ENCODE results near the gene PCNA. TPM values are rescaled to one million over a fixed set of nuclear protein-coding genes. Genes with fewer than 3 reads are reported as not detected.

Gene PCNA
- total and polyA plus RNA-seq, 2 of the 4 experiments (the other 2 are of a cell fraction) = 155 to 213 TPM

DNA sequence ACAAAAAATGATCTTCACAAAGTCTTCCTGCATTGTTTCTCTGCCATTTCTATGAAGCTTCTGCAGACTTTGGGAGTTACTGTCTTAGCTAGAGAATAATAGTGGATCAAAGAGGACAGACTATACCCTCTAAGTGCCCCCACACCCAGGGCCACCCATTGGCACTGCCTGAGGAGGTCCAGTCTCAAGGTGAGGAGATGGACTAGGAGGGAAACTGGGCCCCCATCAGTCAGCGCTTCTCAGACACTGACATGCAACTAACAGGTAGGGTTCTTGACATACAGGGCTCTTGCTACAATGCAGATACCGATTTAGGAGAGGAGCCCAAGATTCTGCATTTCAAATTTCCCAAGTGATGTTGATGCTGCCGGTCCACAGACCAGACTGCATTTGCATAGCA, 24.3 kb downstream of the PCNA start:
- no peak overlapping the region for H4K91ac ChIP-seq (ENCODE audit: insufficient read depth, low read depth, low read length)
- no peak overlapping the region for H3K56ac ChIP-seq (ENCODE audit: extremely low read depth, insufficient read depth, low read length)
- POLR2A ChIA-PET (ENCODE audit: unreplicated experiment) = no interaction called here
- H3K23ac ChIP-seq (ENCODE audit: low read depth, low read length) = no peak overlapping the region
- H4K8ac ChIP-seq (ENCODE audit: low read depth in 2 of 2, low read length in 2 of 2) = no peak overlapping the region
- H2BK120ac ChIP-seq (ENCODE audit: low read depth, low read length) = no peak overlapping the region
- peaks cover 2% of the 10 kb centered on the region; the same call in 1 of the 2 replicates for H4K20me1 ChIP-seq (ENCODE audit: insufficient read depth, low read length)
- BruUV-seq (replicated peaks) = no TSS peak
- H3K4me2 ChIP-seq (ENCODE audit: low read depth, low read length) = no peak overlapping the region
- H3K18ac ChIP-seq (ENCODE audit: low read depth, low read length) = no peak overlapping the region
- H3K4me1 ChIP-seq (ENCODE audit: control insufficient read depth, insufficient read depth, low read length) = no peaks in the 10 kb centered on the region
- no peak overlapping the region for H2AFZ ChIP-seq (replicated peaks; ENCODE audit: low read length, poor library complexity)
- H3K27me3 ChIP-seq (ENCODE audit: control insufficient read depth, insufficient read depth, low read length) = no peaks in the 10 kb centered on the region
- H3K36me3 ChIP-seq (ENCODE audit: control insufficient read depth, insufficient read depth, low read length) = peaks cover 23% of the 10 kb centered on the region
- CTCF ChIA-PET = no interaction called here
- H3K79me1 ChIP-seq (ENCODE audit: low read depth in 1 of 2, low read length in 2 of 2) = peaks cover 5 to 10% of the 10 kb centered on the region in 2 experiments; a peak in 3 of 4 replicates
- intact Hi-C loops (cut with micrococcal nuclease) = no loop called here
- 67% methylated on average over 1 of the region's 3 CpGs; no CpG with 5 or more reads in 1 of the 2 experiments for WGBS, 2 experiments (ENCODE audit: extremely low coverage in 2 of 2, insufficient read length in 1 of 2)
- ATAC-seq (ENCODE audit: low read depth) (no peak), DNase-seq (no peak)
- no peak overlapping the region for H3K9ac ChIP-seq (ENCODE audit: low read depth, low read length)
- H2BK5ac ChIP-seq (ENCODE audit: low read depth, low read length, poor library complexity, severe bottlenecking) = no peak overlapping the region
- H2BK20ac ChIP-seq (ENCODE audit: low read depth, low read length) = no peak overlapping the region
- H3K27ac ChIP-seq (ENCODE audit: insufficient read depth, low read length) = no peak overlapping the region
- no peak overlapping the region for H3K4me3 ChIP-seq (ENCODE audit: insufficient read depth, low read depth, low read length)
- H3K9me3 ChIP-seq (ENCODE audit: control insufficient read depth, insufficient read depth, low read length) = no peaks in the 10 kb centered on the region
- peaks cover 2% of the 10 kb centered on the region for H3K9me1 ChIP-seq (ENCODE audit: insufficient read depth, low read length)
- no peak overlapping the region for H2AK9ac ChIP-seq (replicated peaks; ENCODE audit: low read depth, low read length, poor library complexity)
- no peak overlapping the region for H3K4ac ChIP-seq (ENCODE audit: low read depth, low read length)
- dilution Hi-C loops (cut with HindIII; ENCODE audit: low sequenced_read_pairs, unreplicated experiment) = no loop called here
- H2AK5ac ChIP-seq (ENCODE audit: low read depth, low read length) = no peak overlapping the region
- H2BK15ac ChIP-seq (ENCODE audit: low read depth, low read length) = no peak overlapping the region
- TF ChIP-seq NFE2L2 (IDR thresholded peaks at IDR 0.05; ENCODE audit: low read depth, low read length) (no peak), SMC3 (IDR thresholded peaks at IDR 0.05; ENCODE audit: low read depth, low read length) (no peak), CHD1 (IDR thresholded peaks at IDR 0.05; ENCODE audit: low read depth, low read length) (no peak), POLR2A (IDR thresholded peaks at IDR 0.05; ENCODE audit: low read depth, low read length) (no peak), BHLHE40 (IDR thresholded peaks at IDR 0.05; ENCODE audit: low read depth, low read length) (no peak), RCOR1 (IDR thresholded peaks at IDR 0.05; ENCODE audit: insufficient replicate concordance, low read length) (no peak), CEBPB (IDR thresholded peaks at IDR 0.05; ENCODE audit: low read depth, low read length) (no peak), MXI1 (IDR thresholded peaks at IDR 0.05; ENCODE audit: borderline replicate concordance, low read depth, low read length) (no peak), FOS (IDR thresholded peaks at IDR 0.05; ENCODE audit: low read depth, low read length) (no peak), MAFK (IDR thresholded peaks at IDR 0.05; ENCODE audit: low read depth, low read length) (no peak), RFX5 (IDR thresholded peaks at IDR 0.05; ENCODE audit: low read depth, low read length) (no peak), RAD21 (IDR thresholded peaks at IDR 0.05; ENCODE audit: low read length) (no peak), MAZ (IDR thresholded peaks at IDR 0.05; ENCODE audit: borderline replicate concordance, low read depth, low read length) (no peak)
- TF ChIP-seq, protein P1, sequence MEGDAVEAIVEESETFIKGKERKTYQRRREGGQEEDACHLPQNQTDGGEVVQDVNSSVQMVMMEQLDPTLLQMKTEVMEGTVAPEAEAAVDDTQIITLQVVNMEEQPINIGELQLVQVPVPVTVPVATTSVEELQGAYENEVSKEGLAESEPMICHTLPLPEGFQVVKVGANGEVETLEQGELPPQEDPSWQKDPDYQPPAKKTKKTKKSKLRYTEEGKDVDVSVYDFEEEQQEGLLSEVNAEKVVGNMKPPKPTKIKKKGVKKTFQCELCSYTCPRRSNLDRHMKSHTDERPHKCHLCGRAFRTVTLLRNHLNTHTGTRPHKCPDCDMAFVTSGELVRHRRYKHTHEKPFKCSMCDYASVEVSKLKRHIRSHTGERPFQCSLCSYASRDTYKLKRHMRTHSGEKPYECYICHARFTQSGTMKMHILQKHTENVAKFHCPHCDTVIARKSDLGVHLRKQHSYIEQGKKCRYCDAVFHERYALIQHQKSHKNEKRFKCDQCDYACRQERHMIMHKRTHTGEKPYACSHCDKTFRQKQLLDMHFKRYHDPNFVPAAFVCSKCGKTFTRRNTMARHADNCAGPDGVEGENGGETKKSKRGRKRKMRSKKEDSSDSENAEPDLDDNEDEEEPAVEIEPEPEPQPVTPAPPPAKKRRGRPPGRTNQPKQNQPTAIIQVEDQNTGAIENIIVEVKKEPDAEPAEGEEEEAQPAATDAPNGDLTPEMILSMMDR (conservative IDR thresholded peaks at IDR 0.05; ENCODE audit: low read depth, low read length) = no peak
- TF ChIP-seq, protein P2, sequence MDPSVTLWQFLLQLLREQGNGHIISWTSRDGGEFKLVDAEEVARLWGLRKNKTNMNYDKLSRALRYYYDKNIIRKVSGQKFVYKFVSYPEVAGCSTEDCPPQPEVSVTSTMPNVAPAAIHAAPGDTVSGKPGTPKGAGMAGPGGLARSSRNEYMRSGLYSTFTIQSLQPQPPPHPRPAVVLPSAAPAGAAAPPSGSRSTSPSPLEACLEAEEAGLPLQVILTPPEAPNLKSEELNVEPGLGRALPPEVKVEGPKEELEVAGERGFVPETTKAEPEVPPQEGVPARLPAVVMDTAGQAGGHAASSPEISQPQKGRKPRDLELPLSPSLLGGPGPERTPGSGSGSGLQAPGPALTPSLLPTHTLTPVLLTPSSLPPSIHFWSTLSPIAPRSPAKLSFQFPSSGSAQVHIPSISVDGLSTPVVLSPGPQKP (IDR thresholded peaks at IDR 0.05; ENCODE audit: borderline replicate concordance, low read depth, low read length) = no peak
- TF ChIP-seq, protein P3, sequence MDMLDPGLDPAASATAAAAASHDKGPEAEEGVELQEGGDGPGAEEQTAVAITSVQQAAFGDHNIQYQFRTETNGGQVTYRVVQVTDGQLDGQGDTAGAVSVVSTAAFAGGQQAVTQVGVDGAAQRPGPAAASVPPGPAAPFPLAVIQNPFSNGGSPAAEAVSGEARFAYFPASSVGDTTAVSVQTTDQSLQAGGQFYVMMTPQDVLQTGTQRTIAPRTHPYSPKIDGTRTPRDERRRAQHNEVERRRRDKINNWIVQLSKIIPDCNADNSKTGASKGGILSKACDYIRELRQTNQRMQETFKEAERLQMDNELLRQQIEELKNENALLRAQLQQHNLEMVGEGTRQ (IDR thresholded peaks at IDR 0.05; ENCODE audit: low read depth, low read length) = no peak
- in situ Hi-C loops (cut with MboI; ENCODE audit: low sequenced_read_pairs) = no loop called here
- no peak overlapping the region for H4K5ac ChIP-seq (ENCODE audit: low read depth, low read length)
- H3K14ac ChIP-seq (replicated peaks; ENCODE audit: low read depth, low read length) = no peak overlapping the region
